ENCODE measurements around the gene UST.
"Not testable (repeated sequence)": the region's sequence is repeated elsewhere in the genome, so short reads cannot be mapped to it uniquely, and the experiment has no call there.

UST gene

GRCh38 chr6:148768646-148769270 lies 21.9 kb downstream of the UST start:
- DNase-seq = no peak

DNA sequence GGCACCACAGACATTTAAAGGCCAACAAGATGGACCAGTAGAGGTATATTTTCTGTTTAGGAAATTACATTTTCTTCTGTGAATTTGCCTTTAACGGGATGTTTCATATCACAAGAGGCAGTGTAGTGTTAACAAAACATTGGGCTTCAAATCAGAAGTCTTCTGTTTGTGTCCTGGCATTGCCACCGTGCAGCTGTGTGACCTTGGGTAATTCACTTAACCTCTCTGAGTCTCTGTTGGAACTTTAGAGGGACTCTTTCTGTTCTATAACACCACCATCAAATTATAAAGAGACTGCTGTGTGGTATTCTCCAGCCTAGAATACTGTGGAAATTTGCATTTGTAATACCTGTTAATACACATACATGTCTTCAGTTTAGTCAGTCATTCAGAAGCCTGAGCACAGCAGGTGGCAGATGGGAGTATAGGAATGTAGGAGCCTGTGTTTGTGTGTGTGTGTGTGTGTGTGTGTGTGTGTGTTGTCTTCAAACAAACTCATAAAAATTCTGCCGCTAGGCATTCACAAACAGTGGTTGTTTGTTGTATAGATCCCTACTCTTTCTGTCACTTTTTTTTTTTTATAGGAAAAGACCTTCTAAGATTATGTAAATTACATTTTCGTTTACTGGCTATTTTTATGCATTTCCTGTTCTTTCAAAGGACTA lies 22.6 kb downstream of the UST start:
- no peak for DNase-seq

- no peak for DNase-seq
Measured at GRCh38 chr6:148770408-148771211, 23.8 kb downstream of the UST start.

- DNase-seq = peak; percentile 64
Measured at GRCh38 chr6:148771212-148771601, 24.4 kb downstream of the UST start.

GRCh38 chr6:148771896-148772554 lies 25.2 kb downstream of the UST start:
- no peak for DNase-seq

- DNase-seq = no peak
Measured at GRCh38 chr6:148775161-148775560, 28.3 kb downstream of the UST start.

GRCh38 chr6:148776321-148777308 lies 29.8 kb downstream of the UST start:
- no peak for DNase-seq

GRCh38 chr6:148779142-148779562 lies 32.3 kb downstream of the UST start:
- no peak for DNase-seq

DNA sequence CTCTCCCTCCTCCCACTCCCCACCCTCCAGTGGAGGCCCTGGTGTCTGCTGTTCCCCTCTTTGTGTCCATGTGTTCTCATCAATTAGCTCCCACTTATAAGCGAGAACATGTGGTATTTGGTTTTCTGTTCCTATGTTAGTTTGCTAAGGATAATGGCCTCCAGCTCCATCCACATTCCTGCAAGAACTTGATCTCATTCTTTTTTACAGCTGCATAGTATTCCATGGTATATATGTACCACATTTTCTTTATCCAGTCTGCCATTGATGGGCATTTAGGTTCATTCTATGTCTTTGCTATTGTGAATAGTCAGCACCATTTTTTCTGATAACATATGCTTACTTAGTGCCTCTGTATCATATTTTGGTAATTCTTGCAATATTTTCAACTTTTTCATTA lies 33.6 kb downstream of the UST start:
- DNase-seq = not testable (repeated sequence)

- no peak for DNase-seq
Measured at GRCh38 chr6:148780918-148781436, 34.1 kb downstream of the UST start.

DNA sequence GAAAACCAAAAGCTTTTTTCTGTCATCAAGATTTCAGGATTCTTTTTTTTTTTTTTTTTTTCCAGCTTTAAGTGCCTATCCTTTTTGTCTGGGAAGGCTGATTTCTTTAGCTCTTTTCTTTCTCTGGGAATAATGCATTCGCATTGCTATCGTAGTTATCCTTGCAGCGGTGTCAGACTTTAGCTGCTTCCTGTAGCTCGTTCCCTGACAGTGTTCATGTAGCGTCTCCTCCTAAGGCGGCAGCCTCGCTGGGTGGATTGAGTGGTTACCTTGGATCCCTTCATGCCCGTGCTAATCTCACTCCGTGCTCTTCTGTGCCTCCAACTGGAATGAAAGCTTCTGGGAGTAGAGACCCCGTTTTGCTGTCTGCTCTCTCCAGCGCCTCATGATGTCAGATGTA lies 43.1 kb downstream of the UST start:
- DNase-seq = no peak

- no peak for DNase-seq
Measured at GRCh38 chr6:148790404-148790803, 43.6 kb downstream of the UST start.

DNA sequence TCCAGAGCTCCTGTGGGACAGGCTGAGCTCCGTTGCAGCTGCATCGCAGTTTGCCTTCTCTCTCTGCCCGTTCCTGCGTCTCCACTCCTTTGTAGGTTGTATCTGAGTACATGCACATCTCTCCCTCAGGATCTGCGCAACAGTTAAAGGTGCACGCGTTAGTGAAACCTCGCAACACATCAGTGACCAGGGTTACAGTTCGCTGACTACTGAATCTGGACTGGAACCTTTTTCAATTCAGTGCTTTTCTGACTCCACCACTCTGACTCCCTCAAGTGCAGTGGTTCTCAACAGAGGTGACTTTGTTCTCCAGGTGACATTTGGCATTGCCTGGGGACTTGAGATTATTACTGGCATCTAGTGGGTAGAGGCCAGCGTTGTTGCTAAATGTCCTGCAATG lies 44.0 kb downstream of the UST start:
- no peak for DNase-seq

DNA sequence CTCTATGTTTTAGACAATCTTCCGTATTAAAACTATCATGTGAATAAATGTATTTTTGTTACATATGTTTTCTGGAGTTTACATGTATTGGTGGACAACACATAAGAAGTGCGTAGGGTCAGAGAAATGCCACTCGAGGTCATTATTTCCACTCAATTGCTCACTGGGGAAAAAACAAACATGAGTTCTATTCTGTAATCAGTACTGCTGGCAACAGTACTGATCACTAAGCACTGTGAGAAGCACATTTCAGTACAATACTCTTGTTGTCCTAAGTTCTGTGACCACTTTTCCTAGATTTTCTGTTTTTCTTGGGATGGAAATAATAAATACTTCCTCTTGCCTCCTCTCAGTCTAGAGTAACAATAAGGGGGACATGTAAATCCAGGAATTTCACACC lies 44.5 kb downstream of the UST start:
- no peak for DNase-seq

DNA sequence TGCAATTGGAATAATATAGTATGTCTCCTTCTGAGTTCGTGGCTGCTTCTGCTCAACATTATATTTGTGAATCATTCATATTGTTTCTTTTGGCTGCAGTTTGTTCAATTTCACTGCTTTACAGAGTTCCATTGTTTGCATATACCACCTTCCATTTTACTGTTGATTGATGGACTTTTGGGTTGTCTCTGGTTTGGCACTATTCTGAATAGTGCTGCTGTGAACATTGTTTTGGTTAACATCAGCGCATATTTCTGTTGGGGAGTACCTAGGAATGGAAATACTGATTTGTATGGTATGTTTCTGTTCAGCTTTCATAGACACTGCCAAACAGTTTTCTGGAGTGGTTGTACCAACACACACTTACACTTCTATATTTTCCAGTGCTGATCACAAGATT lies 46.9 kb downstream of the UST start:
- DNase-seq = no peak

DNA sequence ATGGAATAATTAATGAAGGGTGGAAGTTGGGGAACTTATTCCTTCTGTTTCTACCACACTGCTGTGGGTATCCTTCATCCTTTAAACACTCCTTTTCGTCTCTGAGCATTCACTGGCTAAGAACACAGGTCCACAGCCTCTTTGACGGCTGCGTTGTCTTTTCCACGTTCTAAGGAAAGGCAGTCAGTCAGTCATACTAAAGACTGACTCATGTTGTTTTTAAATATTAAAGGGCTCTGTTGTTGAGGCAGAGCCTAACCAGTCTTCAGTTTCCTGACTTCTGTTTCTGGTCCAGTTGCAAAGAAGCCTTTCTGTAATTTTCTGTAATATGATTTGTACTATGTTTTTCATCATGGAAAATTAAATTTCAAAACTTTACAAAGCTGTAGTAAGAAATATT lies 48.0 kb downstream of the UST start:
- DNase-seq = no peak

DNA sequence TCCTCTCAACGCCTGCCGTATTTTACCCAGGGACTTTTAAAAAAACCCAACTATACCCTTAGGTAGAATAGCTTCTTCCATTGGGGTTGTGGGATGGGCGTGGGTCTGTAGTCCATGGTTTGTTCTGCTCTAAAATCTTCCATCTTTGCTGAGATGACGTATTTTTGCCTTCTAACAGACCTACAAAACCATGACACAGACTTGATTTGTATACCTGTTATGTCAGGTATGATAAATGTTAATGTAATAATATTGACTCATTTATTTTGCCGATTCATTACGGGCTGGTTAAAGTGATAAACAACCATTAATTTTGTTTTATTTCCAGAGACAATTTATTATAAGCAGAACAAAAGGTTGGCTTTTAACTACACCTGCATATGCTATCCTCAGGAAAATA lies 48.7 kb downstream of the UST start:
- DNase-seq = peak; percentile 7

DNA sequence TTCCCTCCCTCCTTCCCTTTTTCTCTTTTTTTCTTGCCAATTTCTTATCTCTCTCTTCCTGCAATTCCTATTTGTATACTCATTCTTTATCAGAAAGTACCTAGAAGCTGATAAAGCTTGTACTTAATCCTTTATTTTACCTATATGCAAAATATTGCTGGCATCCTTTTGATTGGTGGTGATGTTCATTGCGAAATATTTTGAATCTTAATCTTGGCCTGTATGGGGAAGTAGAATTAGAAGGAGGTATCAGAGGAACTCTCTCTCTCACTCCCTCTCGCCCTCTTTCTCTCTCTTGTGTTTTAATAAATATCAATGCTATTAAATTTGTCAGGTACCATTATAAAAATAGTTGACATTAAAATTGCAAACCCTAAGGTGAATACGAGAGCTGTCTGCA lies 52.8 kb downstream of the UST start:
- no peak for DNase-seq

DNA sequence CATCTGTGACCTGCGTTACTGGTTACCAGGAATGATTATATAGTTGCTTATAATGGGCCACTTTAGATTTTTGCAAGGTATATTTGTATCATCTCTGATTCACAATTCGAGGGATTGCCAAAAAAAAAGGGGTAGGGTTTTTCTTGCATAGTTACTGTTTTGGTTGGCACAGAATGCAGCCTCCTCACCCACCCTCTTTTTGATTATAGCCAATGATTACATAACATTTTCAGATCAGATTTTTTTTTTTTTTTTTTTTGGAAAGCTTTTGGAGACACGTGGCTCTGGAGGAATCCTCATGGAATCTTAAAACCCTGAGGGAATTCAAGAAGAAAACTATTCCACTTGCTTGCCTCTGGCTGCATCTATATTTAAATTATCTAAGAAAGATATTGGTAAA lies 53.7 kb downstream of the UST start:
- DNase-seq = no peak

GRCh38 chr6:148803979-148804378 lies 57.1 kb downstream of the UST start:
- DNase-seq = no peak

GRCh38 chr6:148805777-148806176 lies 58.9 kb downstream of the UST start:
- DNase-seq = no peak

- no peak for DNase-seq
Measured at GRCh38 chr6:148807784-148808183, 61.0 kb downstream of the UST start.

All from COR-L47 (cell line).